Measurements from ENCODE around the gene METTL2B.
"Not testable (repeated sequence)": the region's sequence is repeated elsewhere in the genome, so short reads cannot be mapped to it uniquely, and the experiment has no call there.

DNA sequence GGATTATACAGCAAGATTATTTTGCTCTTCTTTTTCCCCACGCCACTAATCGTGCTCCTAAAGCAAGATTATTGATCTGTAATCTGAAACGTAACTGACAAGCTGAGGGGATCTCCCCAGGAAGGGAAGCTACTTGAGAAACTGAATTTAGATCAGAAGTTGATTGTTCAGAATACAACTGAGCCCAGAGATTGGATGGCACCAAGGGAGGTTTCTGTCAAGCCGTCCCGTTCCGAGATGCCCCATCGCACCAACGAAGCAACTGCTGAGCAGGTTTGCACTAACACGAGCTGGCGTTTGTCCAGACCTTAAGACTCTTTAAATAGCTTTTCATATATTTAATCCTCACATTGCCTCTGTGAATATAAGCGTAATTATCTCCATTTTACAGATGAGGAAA, 35.1 kb downstream of the METTL2B start:
- TF ChIP-seq EZH2phosphoT487 (IDR thresholded peaks at IDR 0.05; ENCODE audit: insufficient read depth, low read depth); EZH2 (IDR thresholded peaks at IDR 0.05; ENCODE audit: insufficient read depth, poor library complexity, severe bottlenecking): not testable (repeated sequence)
